Trophoblast cell (in vitro differentiated cells and primary cell): Measurements from ENCODE around the gene JARID2.

Source experiments
- DNase-seq, 2 donors: peaks; one replicate each; pipeline ENCODE4 v3.0.0-alpha.2; 2016
- H2AFZ ChIP-seq: 2 replicates; pipeline ENCODE4 v1.6.1; 2013; ENCODE audit warnings: low read length, moderate library complexity, mild to moderate bottlenecking; ENCODE audit not compliant: insufficient read depth, poor library complexity
- H2AK5ac ChIP-seq: 2 replicates; pipeline ENCODE4 v1.6.1; 2013; ENCODE audit warnings: mild to moderate bottlenecking, low read length
- H2BK120ac ChIP-seq: 2 replicates; pipeline ENCODE4 v1.6.1; 2013; ENCODE audit warnings: low read length, mild to moderate bottlenecking, moderate library complexity; ENCODE audit not compliant: insufficient read depth, poor library complexity
- H2BK12ac ChIP-seq: 2 replicates; pipeline ENCODE4 v1.6.1; 2013; ENCODE audit warnings: mild to moderate bottlenecking, low read length, moderate library complexity
- H2BK5ac ChIP-seq: 2 replicates; pipeline ENCODE4 v1.6.1; 2013; ENCODE audit warnings: low read length, low read depth, moderate library complexity, mild to moderate bottlenecking; ENCODE audit not compliant: poor library complexity
- H3K14ac ChIP-seq: 2 replicates; pipeline ENCODE4 v1.6.1; 2013; ENCODE audit warnings: mild to moderate bottlenecking, low read length
- H3K18ac ChIP-seq: 2 replicates; pipeline ENCODE4 v1.6.1; 2013; ENCODE audit warnings: mild to moderate bottlenecking, low read length
- H3K23ac ChIP-seq: 2 replicates; pipeline ENCODE4 v1.6.1; 2013; ENCODE audit warnings: low read length
- H3K27ac ChIP-seq: 2 replicates; pipeline ENCODE4 v1.5.1; 2013; ENCODE audit warnings: low read depth, mild to moderate bottlenecking, inconsistent platforms, low read length, moderate library complexity
- H3K27me3 ChIP-seq: 2 replicates; pipeline ENCODE4 v1.6.1; 2013; ENCODE audit warnings: inconsistent platforms, mild to moderate bottlenecking, low read length, moderate library complexity; ENCODE audit not compliant: insufficient read depth
- H3K36me3 ChIP-seq, 2 experiments: 1 replicate in 1 of 2; 2 replicates in 1 of 2; pipeline ENCODE4 v1.6.1; 2013; ENCODE audit warnings: low read length in 2 of 2, mild to moderate bottlenecking in 2 of 2, moderate library complexity in 1 of 2; ENCODE audit not compliant: insufficient read depth in 2 of 2, control insufficient read depth in 1 of 2
- H3K4ac ChIP-seq: 2 replicates; pipeline ENCODE4 v1.6.1; 2013; ENCODE audit warnings: low read depth, mild to moderate bottlenecking, low read length, moderate library complexity
- H3K4me1 ChIP-seq, 2 experiments: 1 replicate in 1 of 2; 2 replicates in 1 of 2; pipeline ENCODE4 v1.6.1; 2013; ENCODE audit warnings: low read length in 2 of 2, mild to moderate bottlenecking in 2 of 2, moderate library complexity in 1 of 2; ENCODE audit not compliant: insufficient read depth in 2 of 2, control insufficient read depth in 1 of 2
- H3K4me2 ChIP-seq: 2 replicates; pipeline ENCODE4 v1.6.1; 2013; ENCODE audit warnings: inconsistent platforms, mild to moderate bottlenecking, low read length, moderate library complexity
- H3K4me3 ChIP-seq: 2 replicates; pipeline ENCODE4 v1.5.1; 2013; ENCODE audit warnings: mild to moderate bottlenecking, low read depth, low read length, inconsistent platforms
- H3K79me1 ChIP-seq: one replicate; pipeline ENCODE4 v1.6.1; 2013; ENCODE audit warnings: low read length
- H3K79me2 ChIP-seq: 2 replicates; pipeline ENCODE4 v1.6.1; 2013; ENCODE audit warnings: low read length, mild to moderate bottlenecking; ENCODE audit not compliant: control insufficient read depth, insufficient read depth, poor library complexity
- H3K9ac ChIP-seq: 2 replicates; pipeline ENCODE4 v1.6.1; 2013; ENCODE audit warnings: mild to moderate bottlenecking, low read length
- H3K9me3 ChIP-seq: 2 replicates; pipeline ENCODE4 v1.6.1; 2013; ENCODE audit warnings: low read depth, mild to moderate bottlenecking, control low read depth, inconsistent platforms, low read length; ENCODE audit not compliant: insufficient read depth
- H4K12ac ChIP-seq: 2 replicates; pipeline ENCODE4 v1.6.1; 2013; ENCODE audit warnings: low read depth, mild to moderate bottlenecking, low read length, moderate library complexity
- H4K8ac ChIP-seq: 2 replicates; pipeline ENCODE4 v1.6.1; 2013; ENCODE audit warnings: low read depth, mild to moderate bottlenecking, low read length, moderate library complexity
- H4K91ac ChIP-seq: one replicate; pipeline ENCODE4 v1.6.1; 2013; ENCODE audit warnings: low read depth, mild to moderate bottlenecking, low read length, moderate library complexity
- WGBS: extraction: QIAGEN DNeasy Blood & Tissue Kit; methylation state at CpG from one replicate; pipeline ENCODE4 v1.1.7; 2013; ENCODE audit warnings: missing lambda C conversion rate; ENCODE audit not compliant: insufficient read length, insufficient coverage; ENCODE audit errors: extremely low coverage; 5-methylcytosine and 5-hydroxymethylcytosine counted together

Gene JARID2

DNA sequence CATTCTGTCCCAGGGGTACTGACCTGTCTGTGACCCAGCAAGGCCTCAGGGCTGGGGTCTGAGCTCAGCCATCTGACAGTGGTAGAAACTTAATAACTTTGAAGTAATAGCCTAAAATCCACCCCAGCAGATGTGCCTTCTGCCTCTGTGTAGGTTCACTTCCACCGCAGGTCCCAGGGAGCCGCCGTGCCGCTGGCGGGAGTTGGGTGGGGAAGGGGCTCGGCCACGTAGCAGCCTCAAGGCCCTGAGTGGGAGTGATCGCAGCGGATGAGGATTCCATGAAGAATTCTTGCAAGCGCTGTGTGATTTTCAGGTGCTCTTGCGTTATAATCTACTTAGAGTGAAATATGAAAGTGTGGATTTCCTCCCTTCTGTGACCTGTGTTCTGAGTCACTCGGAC, 253.3 kb downstream of the JARID2 start:
- Histone ChIP-seq H3K18ac (no peak overlapping the region), H3K4me1 (no peaks in the 10 kb centered on the region), H3K4ac (no peak overlapping the region), H3K23ac (no peak overlapping the region), H3K79me2 (no peaks in the 10 kb centered on the region), H3K27ac (no peak overlapping the region), H2AFZ (no peak overlapping the region), H2AK5ac (no peak overlapping the region), H3K9me3 (peaks cover 4% of the 10 kb centered on the region), H2BK120ac (no peak overlapping the region), H3K27me3 (no peaks in the 10 kb centered on the region), H3K36me3 (peaks cover 49 to 54% of the 10 kb centered on the region in 2 experiments), H4K91ac (no peak overlapping the region), H3K4me2 (no peak overlapping the region), H4K12ac (no peak overlapping the region), H3K79me1 (no peaks in the 10 kb centered on the region), H3K4me3 (no peak overlapping the region), H2BK5ac (no peak overlapping the region), H3K9ac (no peak overlapping the region), H3K14ac (no peak overlapping the region), H2BK12ac (no peak overlapping the region), H4K8ac (no peak overlapping the region)
- no CpG with 5 or more reads among the region's 12 CpGs for WGBS
- no peak for DNase-seq

- Histone ChIP-seq H3K23ac (no peak overlapping the region), H3K4me2 (no peak overlapping the region), H3K27ac (no peak overlapping the region), H3K14ac (no peak overlapping the region), H2AFZ (no peak overlapping the region), H3K9ac (no peak overlapping the region), H2BK5ac (no peak overlapping the region), H2AK5ac (no peak overlapping the region), H2BK12ac (no peak overlapping the region), H3K4ac (no peak overlapping the region), H3K79me2 (no peaks in the 10 kb centered on the region), H4K12ac (no peak overlapping the region), H2BK120ac (no peak overlapping the region), H3K36me3 (peaks cover 53 to 54% of the 10 kb centered on the region in 2 experiments), H4K8ac (no peak overlapping the region), H3K4me3 (no peak overlapping the region), H3K27me3 (no peaks in the 10 kb centered on the region), H3K9me3 (peaks cover 4% of the 10 kb centered on the region), H3K79me1 (no peaks in the 10 kb centered on the region), H3K4me1 (no peaks in the 10 kb centered on the region), H3K18ac (no peak overlapping the region), H4K91ac (no peak overlapping the region)
- WGBS, result no CpG with 5 or more reads among the region's 9 CpGs
- no peak for DNase-seq
Observed at GRCh38 chr6:15499591-15499990, 253.7 kb downstream of the JARID2 start.

DNA sequence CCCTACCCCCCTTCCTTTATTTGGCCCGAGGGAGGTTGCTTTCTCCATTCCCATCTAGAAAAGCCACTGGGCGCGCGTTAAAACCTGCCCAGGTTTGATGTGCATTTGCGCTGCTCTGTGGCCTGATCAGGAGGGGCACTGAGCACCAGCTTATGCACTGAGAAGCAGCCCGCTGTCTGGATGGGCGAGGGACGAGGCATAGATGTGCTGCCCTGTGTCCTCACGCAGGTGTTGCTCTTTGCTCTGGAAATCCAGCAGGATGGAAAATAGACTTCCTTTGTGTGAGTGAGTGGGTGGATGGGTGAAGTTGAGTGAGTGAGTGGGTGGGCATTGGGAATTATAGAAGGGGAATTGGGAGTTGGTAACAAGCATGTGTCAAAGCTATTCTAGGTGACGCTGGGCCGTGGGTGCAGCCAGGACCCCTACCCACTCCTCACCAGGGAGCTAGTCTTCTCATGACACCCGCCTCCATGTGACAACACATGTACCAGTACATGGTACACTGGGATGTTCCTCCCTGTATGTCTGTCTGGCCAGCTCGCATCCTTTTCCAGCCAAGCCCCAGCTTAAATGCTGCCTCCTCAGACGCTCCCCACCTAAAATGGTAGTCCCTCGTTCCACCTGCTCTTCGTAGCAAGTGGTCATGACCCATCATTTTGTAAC, 254.3 kb downstream of the JARID2 start:
- no peak overlapping the region for H2AK5ac ChIP-seq
- H4K91ac ChIP-seq, result no peak overlapping the region
- no peaks in the 10 kb centered on the region for H3K79me2 ChIP-seq
- no peak overlapping the region for H3K4ac ChIP-seq
- no peak overlapping the region for H3K4me3 ChIP-seq
- no peak overlapping the region for H4K12ac ChIP-seq
- no peak overlapping the region for H3K18ac ChIP-seq
- H3K27me3 ChIP-seq, result no peaks in the 10 kb centered on the region
- no CpG with 5 or more reads among the region's 16 CpGs for WGBS
- DNase-seq, result no peak
- no peak overlapping the region for H3K14ac ChIP-seq
- H2AFZ ChIP-seq, result no peak overlapping the region
- H4K8ac ChIP-seq, result no peak overlapping the region
- H2BK12ac ChIP-seq, result no peak overlapping the region
- H3K9ac ChIP-seq, result no peak overlapping the region
- H2BK120ac ChIP-seq, result no peak overlapping the region
- no peaks in the 10 kb centered on the region for H3K4me1 ChIP-seq
- H3K36me3 ChIP-seq, result peaks cover 52 to 53% of the 10 kb centered on the region in 2 experiments
- H3K23ac ChIP-seq, result no peak overlapping the region
- H3K4me2 ChIP-seq, result no peak overlapping the region
- no peak overlapping the region for H2BK5ac ChIP-seq
- peaks cover 4% of the 10 kb centered on the region for H3K9me3 ChIP-seq
- H3K27ac ChIP-seq, result no peak overlapping the region
- H3K79me1 ChIP-seq, result no peaks in the 10 kb centered on the region

GRCh38 chr6:15500901-15501825, 255.3 kb downstream of the JARID2 start:
- no peak overlapping the region for H3K23ac ChIP-seq
- DNase-seq, result no peak
- peaks cover 49 to 53% of the 10 kb centered on the region in 2 experiments for H3K36me3 ChIP-seq
- H4K12ac ChIP-seq, result no peak overlapping the region
- no CpG with 5 or more reads among the region's 38 CpGs for WGBS
- no peak overlapping the region for H2BK120ac ChIP-seq
- peaks cover 6% of the 10 kb centered on the region for H3K9me3 ChIP-seq
- H3K14ac ChIP-seq, result no peak overlapping the region
- H2BK5ac ChIP-seq, result no peak overlapping the region
- no peaks in the 10 kb centered on the region for H3K4me1 ChIP-seq
- H3K4me2 ChIP-seq, result no peak overlapping the region
- no peaks in the 10 kb centered on the region for H3K27me3 ChIP-seq
- H4K91ac ChIP-seq, result no peak overlapping the region
- H3K18ac ChIP-seq, result no peak overlapping the region
- H3K4me3 ChIP-seq, result no peak overlapping the region
- H3K79me1 ChIP-seq, result no peaks in the 10 kb centered on the region
- no peak overlapping the region for H2AFZ ChIP-seq
- H3K9ac ChIP-seq, result no peak overlapping the region
- no peak overlapping the region for H3K4ac ChIP-seq
- no peak overlapping the region for H2AK5ac ChIP-seq
- no peak overlapping the region for H4K8ac ChIP-seq
- no peak overlapping the region for H3K27ac ChIP-seq
- no peaks in the 10 kb centered on the region for H3K79me2 ChIP-seq
- H2BK12ac ChIP-seq, result no peak overlapping the region
